GM23338 (cell line): ENCODE measurements around the gene CDKAL1. TPM values are rescaled to one million over a fixed set of nuclear protein-coding genes. Genes with fewer than 3 reads are reported as not detected.

Experiments used
- ATAC-seq: fragments of 200-7000 bp; cut with Tn5 transposase; 3 replicates; pipeline ENCODE4 v1.9.1; 2020
- DNase-seq: peaks from one replicate; pipeline ENCODE4 v3.0.0-alpha.2; 2015; ENCODE audit warnings: low spot score
- H2AFZ ChIP-seq: fragments of 200-600 bp; sonication (generic); 2 replicates; pipeline ENCODE4 v1.8.0; 2016; ENCODE audit warnings: antibody characterized with exemption, mild to moderate bottlenecking, moderate library complexity
- H3F3A ChIP-seq: fragments of 200-600 bp; sonication (generic); replicated peaks from 2 replicates; pipeline ENCODE4 v1.8.0; 2017; ENCODE audit warnings: antibody characterized with exemption, mixed run types, low read depth
- H3K27ac ChIP-seq: fragments of 200-600 bp; sonication (generic); 2 replicates; pipeline ENCODE4 v1.6.1; 2016; ENCODE audit warnings: low read depth
- H3K27me3 ChIP-seq: fragments of 200-600 bp; sonication (generic); 2 replicates; pipeline ENCODE4 v1.8.0; 2016; ENCODE audit warnings: mild to moderate bottlenecking, mixed run types, moderate library complexity; ENCODE audit not compliant: insufficient read depth
- H3K36me3 ChIP-seq: fragments of 200-600 bp; sonication (generic); 2 replicates; pipeline ENCODE4 v1.8.0; 2016; ENCODE audit warnings: mild to moderate bottlenecking; ENCODE audit not compliant: insufficient read depth
- H3K4me1 ChIP-seq: fragments of 200-600 bp; sonication (generic); 2 replicates; pipeline ENCODE4 v1.8.0; 2016; ENCODE audit warnings: mild to moderate bottlenecking, moderate library complexity; ENCODE audit not compliant: insufficient read depth
- H3K4me2 ChIP-seq: fragments of 200-600 bp; sonication (generic); 2 replicates; pipeline ENCODE4 v1.7.1; 2017; ENCODE audit warnings: mixed run types
- H3K4me3 ChIP-seq: fragments of 200-600 bp; sonication (generic); 2 replicates; pipeline ENCODE4 v1.6.1; 2016; ENCODE audit warnings: mixed run types
- H3K79me2 ChIP-seq: fragments of 200-600 bp; sonication (generic); replicated peaks from 2 replicates; pipeline ENCODE4 v1.8.0; 2017; ENCODE audit warnings: mild to moderate bottlenecking; ENCODE audit not compliant: insufficient read depth
- H3K9me2 ChIP-seq: fragments of 200-600 bp; sonication (generic); 2 replicates; pipeline ENCODE4 v1.8.0; 2017; ENCODE audit not compliant: insufficient read depth
- H4K20me1 ChIP-seq: fragments of 200-600 bp; sonication (generic); replicated peaks from 2 replicates; pipeline ENCODE4 v1.8.0; 2017; ENCODE audit warnings: mild to moderate bottlenecking; ENCODE audit not compliant: insufficient read depth
- H3K27ac Mint-ChIP-seq: 2 replicates; pipeline ENCODE4 v1.8.0; 2020; ENCODE audit warnings: inconsistent platforms, mild to moderate bottlenecking, moderate library complexity, mixed read lengths
- H3K27me3 Mint-ChIP-seq: 3 replicates; pipeline ENCODE4 v1.8.0; 2022; ENCODE audit warnings: low read depth, mild to moderate bottlenecking, moderate library complexity, mixed read lengths, inconsistent platforms; ENCODE audit not compliant: insufficient read depth, poor library complexity
- H3K36me3 Mint-ChIP-seq: 3 replicates; pipeline ENCODE4 v1.8.0; 2021; ENCODE audit warnings: low read depth, mild to moderate bottlenecking, inconsistent platforms, moderate library complexity, mixed read lengths
- H3K4me1 Mint-ChIP-seq: 3 replicates; pipeline ENCODE4 v1.8.0; 2020; ENCODE audit warnings: mild to moderate bottlenecking, inconsistent platforms, mixed read lengths
- H3K4me3 Mint-ChIP-seq: 3 replicates; pipeline ENCODE4 v1.8.0; 2021; ENCODE audit warnings: moderate library complexity, mild to moderate bottlenecking, inconsistent platforms, mixed read lengths
- H3K9me3 Mint-ChIP-seq: 3 replicates; pipeline ENCODE4 v1.8.0; 2020; ENCODE audit warnings: moderate library complexity, mild to moderate bottlenecking, inconsistent platforms, mixed read lengths
- CREB1 ChIP-seq: fragments of 250-450 bp; sonication (Bioruptor Pico); IDR thresholded peaks from 2 replicates; pipeline ENCODE4 v1.5.0; 2020; ENCODE audit warnings: low read depth, mild to moderate bottlenecking, moderate library complexity
- CTCF ChIP-seq, 2 experiments: fragments of 200-600 bp in 1 of 2; sonication (generic) in 1 of 2; conservative IDR thresholded peaks; 2 replicates each; pipeline versions ENCODE4 v1.5.1 to v1.6.1; 2016 to 2017; ENCODE audit warnings: antibody characterized with exemption in 2 of 2, low read depth in 2 of 2, mild to moderate bottlenecking in 2 of 2, moderate library complexity in 1 of 2
- ETS1 ChIP-seq: IDR thresholded peaks from 2 replicates; pipeline ENCODE4 v1.6.1; 2016; ENCODE audit warnings: antibody characterized with exemption
- STAT1 ChIP-seq: IDR thresholded peaks from one replicate; pipeline ENCODE4 v1.6.1; 2016; ENCODE audit warnings: antibody characterized with exemption; ENCODE audit not compliant: unreplicated experiment
- ZNF114 ChIP-seq: fragments of 250-450 bp; sonication (Bioruptor Pico); IDR thresholded peaks from 2 replicates; pipeline ENCODE4 v1.5.0; 2020; ENCODE audit warnings: mild to moderate bottlenecking, moderate library complexity
- ZNF462 ChIP-seq: fragments of 250-450 bp; sonication (Bioruptor Pico); IDR thresholded peaks from 2 replicates; pipeline ENCODE4 v1.5.0; 2020; ENCODE audit warnings: mild to moderate bottlenecking, moderate library complexity
- polyA plus RNA-seq: library from polyadenylated mRNA; unstranded; fragments of >200 nt; fragmentation: Nextera tagmentation; extraction: Ambion mirVana; gene quantifications from 2 replicates; pipeline ENCODE4 v1.2.1, GENCODE V29; 2016
- total RNA-seq: library from RNA; depleted of rRNA; stranded (reverse); fragments of >200 nt; shearing (Covaris generic); gene quantifications from 2 replicates; pipeline ENCODE4 v1.2.3, GENCODE V29; 2014

CDKAL1 gene
- total and polyA plus RNA-seq, 2 experiments from 2014 or later, result 17.8 to 35.0 TPM

- no peak overlapping the region for H3K27ac Mint-ChIP-seq
Observed at GRCh38 chr6:20744911-20745557, 210.8 kb downstream of the CDKAL1 start.

More at GRCh38 chr6:20744911-20745557, 210.8 kb downstream of the CDKAL1 start:
- Histone ChIP-seq H4K20me1 (no peaks in the 10 kb centered on the region), H3K4me2 (no peak overlapping the region), H3K27ac (no peak overlapping the region), H2AFZ (no peak overlapping the region), H3K79me2 (no peaks in the 10 kb centered on the region), H3K36me3 (no peaks in the 10 kb centered on the region), H3K27me3 (no peaks in the 10 kb centered on the region), H3K4me1 (no peaks in the 10 kb centered on the region), H3F3A (no peaks in the 10 kb centered on the region), H3K4me3 (no peak overlapping the region), H3K9me2 (no peaks in the 10 kb centered on the region)
- H3K27me3 Mint-ChIP-seq, result no peaks in the 10 kb centered on the region
- H3K9me3 Mint-ChIP-seq, result no peaks in the 10 kb centered on the region
- DNase-seq (no peak), ATAC-seq (no peak)
- H3K36me3 Mint-ChIP-seq, result peaks cover 10% of the 10 kb centered on the region; the same call in 2 of the 3 replicates
- TF ChIP-seq ZNF462 (no peak), CTCF (conservative IDR thresholded peaks at IDR 0.05; ENCODE audit: low read depth in 2 of 2) (no peak), STAT1 (no peak), ETS1 (no peak), ZNF114 (CRISPR knock-in tag) (no peak), CREB1 (no peak)
- no peaks in the 10 kb centered on the region; the same call in 2 of the 3 replicates for H3K4me1 Mint-ChIP-seq
- no peak overlapping the region for H3K4me3 Mint-ChIP-seq
